ENCODE results near the gene NPVF. TPM values are rescaled to one million over a fixed set of nuclear protein-coding genes. Genes with fewer than 3 reads are reported as not detected.

The NPVF gene
- total RNA-seq, 1 donor from 2014 or later, result not detected

- intact Hi-C loops (cut with DNase I), result no loop called here
Observed at GRCh38 chr7:25238066-25238725, 9.9 kb upstream of the NPVF start.

GRCh38 chr7:25235471-25235870 is 7.2 kb upstream of the NPVF start:
- intact Hi-C loops (cut with DNase I), result no loop called here

More at GRCh38 chr7:25238066-25238725, 9.9 kb upstream of the NPVF start:
- DNase-seq (ENCODE audit: low spot score), result no peak

GRCh38 chr7:25234336-25234735 is 6.0 kb upstream of the NPVF start:
- intact Hi-C loops (cut with DNase I), result no loop called here

More at GRCh38 chr7:25235471-25235870, 7.2 kb upstream of the NPVF start:
- DNase-seq (ENCODE audit: low spot score), result no peak

GRCh38 chr7:25223206-25223605 is 5.1 kb downstream of the NPVF start:
- DNase-seq (ENCODE audit: low spot score), result no peak
- intact Hi-C loops (cut with DNase I), result no loop called here

More at GRCh38 chr7:25234336-25234735, 6.0 kb upstream of the NPVF start:
- DNase-seq (ENCODE audit: low spot score), result no peak

GRCh38 chr7:25222666-25223065 is 5.6 kb downstream of the NPVF start:
- DNase-seq (ENCODE audit: low spot score), result no peak
- intact Hi-C loops (cut with DNase I), result no loop called here

GRCh38 chr7:25221009-25221408 is 7.3 kb downstream of the NPVF start:
- no peak for DNase-seq (ENCODE audit: low spot score)
- intact Hi-C loops (cut with DNase I), result no loop called here

GRCh38 chr7:25218191-25218590 is 10.1 kb downstream of the NPVF start:
- DNase-seq (ENCODE audit: low spot score), result no peak
- intact Hi-C loops (cut with DNase I), result no loop called here

- DNase-seq (ENCODE audit: low spot score), result no peak
- intact Hi-C loops (cut with DNase I), result no loop called here
Observed at GRCh38 chr7:25216837-25217236, 11.4 kb downstream of the NPVF start.

- intact Hi-C loops (cut with DNase I), result no loop called here
- no peak for DNase-seq (ENCODE audit: low spot score)
Observed at GRCh38 chr7:25215694-25216335, 12.5 kb downstream of the NPVF start.

- intact Hi-C loops (cut with DNase I), result no loop called here
- DNase-seq (ENCODE audit: low spot score), result no peak
Observed at GRCh38 chr7:25208525-25209221, 19.6 kb downstream of the NPVF start.

GRCh38 chr7:25207887-25208286 is 20.4 kb downstream of the NPVF start:
- intact Hi-C loops (cut with DNase I), result no loop called here

GRCh38 chr7:25206765-25207164 is 21.5 kb downstream of the NPVF start:
- no peak for DNase-seq (ENCODE audit: low spot score)
- intact Hi-C loops (cut with DNase I), result no loop called here

More at GRCh38 chr7:25207887-25208286, 20.4 kb downstream of the NPVF start:
- no peak for DNase-seq (ENCODE audit: low spot score)

- intact Hi-C loops (cut with DNase I), result no loop called here
- DNase-seq (ENCODE audit: low spot score), result no peak
Observed at GRCh38 chr7:25196132-25196896, 32.0 kb downstream of the NPVF start.

- intact Hi-C loops (cut with DNase I), result no loop called here
- DNase-seq (ENCODE audit: low spot score), result no peak
Observed at GRCh38 chr7:25194036-25194435, 34.2 kb downstream of the NPVF start.

- no peak for DNase-seq (ENCODE audit: low spot score)
- intact Hi-C loops (cut with DNase I), result no loop called here
Observed at GRCh38 chr7:25192043-25192442, 36.2 kb downstream of the NPVF start.

GRCh38 chr7:25189197-25189596 is 39.1 kb downstream of the NPVF start:
- intact Hi-C loops (cut with DNase I), result no loop called here
- no peak for DNase-seq (ENCODE audit: low spot score)

- intact Hi-C loops (cut with DNase I), result no loop called here
- no peak for DNase-seq (ENCODE audit: low spot score)
Observed at GRCh38 chr7:25187932-25188331, 40.4 kb downstream of the NPVF start.

- no peak for DNase-seq (ENCODE audit: low spot score)
- intact Hi-C loops (cut with DNase I), result no loop called here
Observed at GRCh38 chr7:25186436-25186835, 41.9 kb downstream of the NPVF start.

- intact Hi-C loops (cut with DNase I), result no loop called here
- DNase-seq (ENCODE audit: low spot score), result no peak
Observed at GRCh38 chr7:25181532-25181931, 46.8 kb downstream of the NPVF start.

GRCh38 chr7:25180946-25181345 is 47.3 kb downstream of the NPVF start:
- intact Hi-C loops (cut with DNase I), result no loop called here
- DNase-seq (ENCODE audit: low spot score), result no peak

Data from cardiac septum (tissue), 1 donor.